ENCODE results near the gene CRYZL1. TPM values are rescaled to one million over a fixed set of nuclear protein-coding genes. Genes with fewer than 3 reads are reported as not detected.

Gene CRYZL1
- total and polyA plus RNA-seq, 10 donors = 21.7 to 54.9 (median 33.6) TPM

DNA sequence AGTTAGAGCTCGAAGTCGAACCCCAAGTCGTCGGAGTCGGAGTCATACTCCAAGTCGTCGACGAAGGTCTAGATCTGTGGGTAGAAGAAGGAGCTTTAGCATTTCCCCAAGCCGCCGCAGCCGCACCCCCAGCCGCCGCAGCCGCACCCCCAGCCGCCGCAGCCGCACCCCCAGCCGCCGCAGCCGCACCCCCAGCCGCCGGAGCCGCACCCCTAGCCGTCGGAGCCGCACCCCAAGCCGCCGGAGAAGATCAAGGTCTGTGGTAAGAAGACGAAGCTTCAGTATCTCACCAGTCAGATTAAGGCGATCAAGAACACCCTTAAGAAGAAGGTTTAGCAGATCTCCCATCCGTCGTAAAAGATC is 86.6 kb downstream of the CRYZL1 start:
- Histone ChIP-seq H3K27ac (no peak overlapping the region), H3K4me1 (peaks cover 5 to 63% (median 26%) of the 10 kb centered on the region in 6 donors), H3K4me3 (no peak overlapping the region), H3K36me3 (peaks cover 10 to 100% (median 90%) of the 10 kb centered on the region in 6 donors), H3K9me3 (no peaks in the 10 kb centered on the region), H3K27me3 (replicated peaks in 1 of 7) (no peaks in the 10 kb centered on the region)
- TF ChIP-seq, protein P1, sequence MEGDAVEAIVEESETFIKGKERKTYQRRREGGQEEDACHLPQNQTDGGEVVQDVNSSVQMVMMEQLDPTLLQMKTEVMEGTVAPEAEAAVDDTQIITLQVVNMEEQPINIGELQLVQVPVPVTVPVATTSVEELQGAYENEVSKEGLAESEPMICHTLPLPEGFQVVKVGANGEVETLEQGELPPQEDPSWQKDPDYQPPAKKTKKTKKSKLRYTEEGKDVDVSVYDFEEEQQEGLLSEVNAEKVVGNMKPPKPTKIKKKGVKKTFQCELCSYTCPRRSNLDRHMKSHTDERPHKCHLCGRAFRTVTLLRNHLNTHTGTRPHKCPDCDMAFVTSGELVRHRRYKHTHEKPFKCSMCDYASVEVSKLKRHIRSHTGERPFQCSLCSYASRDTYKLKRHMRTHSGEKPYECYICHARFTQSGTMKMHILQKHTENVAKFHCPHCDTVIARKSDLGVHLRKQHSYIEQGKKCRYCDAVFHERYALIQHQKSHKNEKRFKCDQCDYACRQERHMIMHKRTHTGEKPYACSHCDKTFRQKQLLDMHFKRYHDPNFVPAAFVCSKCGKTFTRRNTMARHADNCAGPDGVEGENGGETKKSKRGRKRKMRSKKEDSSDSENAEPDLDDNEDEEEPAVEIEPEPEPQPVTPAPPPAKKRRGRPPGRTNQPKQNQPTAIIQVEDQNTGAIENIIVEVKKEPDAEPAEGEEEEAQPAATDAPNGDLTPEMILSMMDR (IDR thresholded peaks at IDR 0.05 in 8 of 11, conservative IDR thresholded peaks at IDR 0.05 in 3 of 11) = no peak
- TF ChIP-seq POLR2AphosphoS5 (IDR thresholded peaks at IDR 0.05) = peak in 1 of 3 donors; percentile 27
- no peak for DNase-seq
- intact Hi-C loops (cut with DNase I; ENCODE audit: low total_unique reads) = no loop called here
- 93 to 98% (median 96%) methylated on average over 26 to 32 of the region's 32 CpGs for WGBS, 5 donors

DNA sequence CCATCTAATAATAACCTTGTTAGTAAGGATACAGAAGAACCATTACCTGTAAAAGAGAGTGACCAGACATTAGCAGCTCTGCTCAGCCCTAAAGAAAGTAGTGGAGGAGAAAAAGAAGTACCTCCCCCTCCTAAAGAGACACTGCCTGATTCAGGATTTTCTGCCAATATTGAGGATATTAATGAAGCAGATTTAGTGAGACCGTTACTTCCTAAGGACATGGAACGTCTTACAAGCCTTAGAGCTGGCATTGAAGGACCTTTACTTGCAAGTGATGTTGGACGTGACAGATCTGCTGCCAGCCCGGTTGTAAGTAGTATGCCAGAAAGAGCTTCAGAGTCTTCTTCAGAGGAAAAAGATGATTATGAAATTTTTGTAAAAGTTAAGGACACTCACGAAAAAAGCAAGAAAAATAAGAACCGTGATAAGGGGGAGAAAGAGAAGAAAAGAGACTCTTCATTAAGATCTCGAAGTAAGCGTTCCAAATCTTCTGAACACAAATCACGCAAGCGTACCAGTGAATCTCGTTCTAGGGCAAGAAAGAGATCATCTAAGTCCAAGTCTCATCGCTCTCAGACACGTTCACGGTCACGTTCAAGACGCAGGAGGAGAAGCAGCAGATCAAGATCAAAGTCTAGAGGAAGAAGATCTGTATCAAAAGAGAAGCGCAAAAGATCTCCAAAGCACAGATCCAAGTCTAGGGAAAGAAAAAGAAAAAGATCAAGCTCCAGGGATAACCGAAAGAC is 87.1 kb downstream of the CRYZL1 start:
- peak in 1 of 3 donors; percentile 50 for TF ChIP-seq POLR2AphosphoS5 (IDR thresholded peaks at IDR 0.05)
- TF ChIP-seq, protein P1 (IDR thresholded peaks at IDR 0.05 in 8 of 11, conservative IDR thresholded peaks at IDR 0.05 in 3 of 11) = no peak
- intact Hi-C loops (cut with DNase I; ENCODE audit: low total_unique reads) = no loop called here
- Histone ChIP-seq H3K27ac (no peak overlapping the region), H3K4me3 (no peak overlapping the region), H3K27me3 (replicated peaks in 1 of 7) (no peaks in the 10 kb centered on the region), H3K4me1 (peaks cover 5 to 63% (median 29%) of the 10 kb centered on the region in 6 donors), H3K9me3 (no peaks in the 10 kb centered on the region), H3K36me3 (peaks cover 10 to 100% (median 90%) of the 10 kb centered on the region in 6 donors)
- 93 to 96% (median 94%) methylated on average over 18 of the region's 18 CpGs for WGBS, 5 donors
- no peak for DNase-seq

DNA sequence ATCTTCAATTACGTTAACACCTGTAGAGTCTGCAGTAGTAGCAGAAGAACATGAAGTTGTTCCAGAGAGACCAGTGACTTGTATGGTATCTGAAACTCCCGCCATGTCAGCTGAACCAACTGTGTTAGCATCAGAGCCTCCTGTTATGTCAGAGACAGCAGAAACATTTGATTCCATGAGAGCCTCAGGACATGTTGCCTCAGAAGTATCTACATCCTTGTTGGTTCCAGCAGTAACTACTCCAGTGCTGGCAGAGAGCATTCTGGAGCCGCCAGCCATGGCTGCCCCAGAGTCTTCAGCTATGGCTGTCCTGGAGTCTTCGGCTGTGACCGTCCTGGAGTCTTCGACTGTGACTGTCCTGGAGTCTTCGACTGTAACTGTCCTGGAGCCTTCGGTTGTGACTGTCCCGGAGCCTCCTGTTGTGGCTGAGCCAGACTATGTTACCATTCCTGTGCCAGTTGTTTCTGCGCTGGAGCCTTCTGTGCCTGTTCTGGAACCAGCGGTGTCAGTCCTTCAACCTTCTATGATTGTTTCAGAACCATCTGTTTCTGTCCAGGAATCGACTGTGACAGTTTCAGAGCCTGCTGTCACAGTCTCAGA is 88.4 kb downstream of the CRYZL1 start:
- WGBS, 5 donors = 91 to 98% (median 96%) methylated on average over 12 of the region's 12 CpGs
- Histone ChIP-seq H3K4me3 (no peak overlapping the region), H3K27me3 (replicated peaks in 1 of 7) (no peaks in the 10 kb centered on the region), H3K4me1 (peaks cover 5 to 75% (median 38%) of the 10 kb centered on the region in 6 donors), H3K27ac (no peak overlapping the region), H3K36me3 (peaks cover 10 to 100% (median 90%) of the 10 kb centered on the region in 6 donors), H3K9me3 (no peaks in the 10 kb centered on the region)
- intact Hi-C loops (cut with DNase I; ENCODE audit: low total_unique reads) = no loop called here
- TF ChIP-seq, protein P1 (IDR thresholded peaks at IDR 0.05 in 8 of 11, conservative IDR thresholded peaks at IDR 0.05 in 3 of 11) = no peak
- TF ChIP-seq POLR2AphosphoS5 (IDR thresholded peaks at IDR 0.05) (peak in 1 of 3 donors; percentile 37), POLR2A (IDR thresholded peaks at IDR 0.05) (no peak)
- DNase-seq = no peak

All from spleen (tissue), 11 donors.